Urinary bladder (tissue), 4 donors: ENCODE measurements around the gene AUH. TPM values are rescaled to one million over a fixed set of nuclear protein-coding genes. Genes with fewer than 3 reads are reported as not detected.

Experiments
- DNase-seq: peaks from one replicate; pipeline ENCODE4 v3.0.0-alpha.2; 2015; ENCODE audit errors: extremely low spot score
- H3K27ac ChIP-seq: one replicate; pipeline ENCODE4 v1.5.1; 2013; ENCODE audit warnings: low read depth, mild to moderate bottlenecking, moderate library complexity
- H3K36me3 ChIP-seq: one replicate; pipeline ENCODE4 v1.6.1; 2013; ENCODE audit warnings: mild to moderate bottlenecking, moderate library complexity; ENCODE audit not compliant: insufficient read depth
- H3K4me1 ChIP-seq: one replicate; pipeline ENCODE4 v1.6.1; 2013; ENCODE audit warnings: mild to moderate bottlenecking, moderate library complexity; ENCODE audit not compliant: insufficient read depth
- H3K4me3 ChIP-seq: one replicate; pipeline ENCODE4 v1.5.1; 2013; ENCODE audit warnings: low read depth, low read length
- WGBS: extraction: QIAGEN DNeasy Blood & Tissue Kit; methylation state at CpG from one replicate; pipeline ENCODE4 v1.1.7; 2013; 5-methylcytosine and 5-hydroxymethylcytosine counted together
- polyA plus RNA-seq: library from polyadenylated mRNA; stranded (reverse); fragments of 200-250 nt; gene quantifications from one replicate; pipeline ENCODE4 v1.2.3, GENCODE V29; 2013
- total RNA-seq: library from RNA; depleted of rRNA; stranded (reverse); fragments of >200 nt; gene quantifications from one replicate; pipeline ENCODE4 v1.2.3, GENCODE V29; 2014
- donor health status: healthy with polysubstance abuse.
- donor health status: healthy.

AUH gene
- total and polyA plus RNA-seq, 2 donors, result 14.9 to 34.2 TPM

GRCh38 chr9:91231619-91232018 is 130.1 kb downstream of the AUH start:
- no peaks in the 10 kb centered on the region for H3K4me1 ChIP-seq
- no peak for DNase-seq
- H3K36me3 ChIP-seq, result no peaks in the 10 kb centered on the region
- no peak overlapping the region for H3K4me3 ChIP-seq
- no peak overlapping the region for H3K27ac ChIP-seq
- WGBS, result 98% methylated on average over 2 of the region's 2 CpGs

GRCh38 chr9:91223000-91223399 is 138.7 kb downstream of the AUH start:
- no peak for DNase-seq
- H3K4me1 ChIP-seq, result no peaks in the 10 kb centered on the region
- H3K36me3 ChIP-seq, result no peaks in the 10 kb centered on the region
- H3K27ac ChIP-seq, result no peak overlapping the region
- 94% methylated on average over 5 of the region's 5 CpGs for WGBS
- no peak overlapping the region for H3K4me3 ChIP-seq

GRCh38 chr9:91222457-91222856 is 139.3 kb downstream of the AUH start:
- DNase-seq, result no peak
- no peak overlapping the region for H3K27ac ChIP-seq
- no peaks in the 10 kb centered on the region for H3K4me1 ChIP-seq
- no peak overlapping the region for H3K4me3 ChIP-seq
- H3K36me3 ChIP-seq, result no peaks in the 10 kb centered on the region
- 95% methylated on average over 6 of the region's 6 CpGs for WGBS

GRCh38 chr9:91221332-91221731 is 140.4 kb downstream of the AUH start:
- 45% methylated on average over 6 of the region's 6 CpGs for WGBS
- DNase-seq, result no peak
- H3K4me3 ChIP-seq, result no peak overlapping the region
- no peak overlapping the region for H3K27ac ChIP-seq
- no peaks in the 10 kb centered on the region for H3K4me1 ChIP-seq
- H3K36me3 ChIP-seq, result no peaks in the 10 kb centered on the region

- H3K27ac ChIP-seq, result no peak overlapping the region
- H3K4me3 ChIP-seq, result no peak overlapping the region
- H3K4me1 ChIP-seq, result no peaks in the 10 kb centered on the region
- WGBS, result 73% methylated on average over 12 of the region's 12 CpGs
- no peak for DNase-seq
- no peaks in the 10 kb centered on the region for H3K36me3 ChIP-seq
These were observed 141.1 kb downstream of the AUH start for GRCh38 chr9:91220491-91221135.

GRCh38 chr9:91220021-91220420 is 141.7 kb downstream of the AUH start:
- 92% methylated on average over 4 of the region's 4 CpGs for WGBS
- no peak for DNase-seq
- Histone ChIP-seq H3K4me1 (no peaks in the 10 kb centered on the region), H3K27ac (no peak overlapping the region), H3K36me3 (no peaks in the 10 kb centered on the region), H3K4me3 (no peak overlapping the region)

- no peak overlapping the region for H3K27ac ChIP-seq
- WGBS, result 89% methylated on average over 1 of the region's 1 CpG
- DNase-seq, result no peak
These were observed 142.2 kb downstream of the AUH start for GRCh38 chr9:91219557-91219956.

GRCh38 chr9:91217388-91217787 is 144.3 kb downstream of the AUH start:
- DNase-seq, result no peak
- no peaks in the 10 kb centered on the region for H3K36me3 ChIP-seq
- H3K4me1 ChIP-seq, result no peaks in the 10 kb centered on the region
- H3K4me3 ChIP-seq, result no peak overlapping the region
- no peak overlapping the region for H3K27ac ChIP-seq
- WGBS, result 94% methylated on average over 1 of the region's 1 CpG

More at GRCh38 chr9:91219557-91219956, 142.2 kb downstream of the AUH start:
- H3K4me1 ChIP-seq, result no peaks in the 10 kb centered on the region
- H3K36me3 ChIP-seq, result no peaks in the 10 kb centered on the region
- no peak overlapping the region for H3K4me3 ChIP-seq

- Histone ChIP-seq H3K4me3 (no peak overlapping the region), H3K27ac (no peak overlapping the region), H3K4me1 (no peaks in the 10 kb centered on the region), H3K36me3 (no peaks in the 10 kb centered on the region)
- WGBS, result 45% methylated on average over 3 of the region's 3 CpGs
- no peak for DNase-seq
These were observed 146.9 kb downstream of the AUH start for GRCh38 chr9:91214867-91215266.

- H3K4me1 ChIP-seq, result no peaks in the 10 kb centered on the region
- 85% methylated on average over 4 of the region's 4 CpGs for WGBS
- H3K27ac ChIP-seq, result no peak overlapping the region
These were observed 147.6 kb downstream of the AUH start for GRCh38 chr9:91214086-91214485.

GRCh38 chr9:91212596-91213243 is 149.0 kb downstream of the AUH start:
- 95% methylated on average over 10 of the region's 10 CpGs for WGBS
- Histone ChIP-seq H3K4me3 (no peak overlapping the region), H3K4me1 (no peaks in the 10 kb centered on the region), H3K27ac (no peak overlapping the region), H3K36me3 (no peaks in the 10 kb centered on the region)
- DNase-seq, result no peak

More at GRCh38 chr9:91214086-91214485, 147.6 kb downstream of the AUH start:
- DNase-seq, result no peak
- no peaks in the 10 kb centered on the region for H3K36me3 ChIP-seq
- H3K4me3 ChIP-seq, result no peak overlapping the region

GRCh38 chr9:91211919-91212318 is 149.8 kb downstream of the AUH start:
- no peak for DNase-seq
- no peaks in the 10 kb centered on the region for H3K36me3 ChIP-seq
- no peak overlapping the region for H3K4me3 ChIP-seq
- no peak overlapping the region for H3K27ac ChIP-seq
- no peaks in the 10 kb centered on the region for H3K4me1 ChIP-seq
- WGBS, result 94% methylated on average over 5 of the region's 5 CpGs

GRCh38 chr9:91211414-91211813 is 150.3 kb downstream of the AUH start:
- 94% methylated on average over 7 of the region's 7 CpGs for WGBS
- Histone ChIP-seq H3K4me3 (no peak overlapping the region), H3K36me3 (no peaks in the 10 kb centered on the region), H3K27ac (no peak overlapping the region), H3K4me1 (no peaks in the 10 kb centered on the region)
- no peak for DNase-seq

- H3K4me1 ChIP-seq, result no peaks in the 10 kb centered on the region
- H3K27ac ChIP-seq, result no peak overlapping the region
- no peak overlapping the region for H3K4me3 ChIP-seq
- no peaks in the 10 kb centered on the region for H3K36me3 ChIP-seq
- WGBS, result 89% methylated on average over 6 of the region's 6 CpGs
- DNase-seq, result no peak
These were observed 151.4 kb downstream of the AUH start for GRCh38 chr9:91210318-91210717.
